Activated CD8-positive, alpha-beta memory T cell treated with anti-CD3 and anti-CD28 coated beads, Interleukin-2, amount 50 U/mL, for 1 hour (primary cell): ENCODE results near the gene TTC1.
"Not testable (repeated sequence)": the region's sequence is repeated elsewhere in the genome, so short reads cannot be mapped to it uniquely, and the experiment has no call there.

Source experiments
- DNase-seq: peaks from one replicate; pipeline ENCODE4 v3.0.0-alpha.2; 2020; ENCODE audit errors: extremely low read depth

Gene TTC1, protein sequence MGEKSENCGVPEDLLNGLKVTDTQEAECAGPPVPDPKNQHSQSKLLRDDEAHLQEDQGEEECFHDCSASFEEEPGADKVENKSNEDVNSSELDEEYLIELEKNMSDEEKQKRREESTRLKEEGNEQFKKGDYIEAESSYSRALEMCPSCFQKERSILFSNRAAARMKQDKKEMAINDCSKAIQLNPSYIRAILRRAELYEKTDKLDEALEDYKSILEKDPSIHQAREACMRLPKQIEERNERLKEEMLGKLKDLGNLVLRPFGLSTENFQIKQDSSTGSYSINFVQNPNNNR

DNA sequence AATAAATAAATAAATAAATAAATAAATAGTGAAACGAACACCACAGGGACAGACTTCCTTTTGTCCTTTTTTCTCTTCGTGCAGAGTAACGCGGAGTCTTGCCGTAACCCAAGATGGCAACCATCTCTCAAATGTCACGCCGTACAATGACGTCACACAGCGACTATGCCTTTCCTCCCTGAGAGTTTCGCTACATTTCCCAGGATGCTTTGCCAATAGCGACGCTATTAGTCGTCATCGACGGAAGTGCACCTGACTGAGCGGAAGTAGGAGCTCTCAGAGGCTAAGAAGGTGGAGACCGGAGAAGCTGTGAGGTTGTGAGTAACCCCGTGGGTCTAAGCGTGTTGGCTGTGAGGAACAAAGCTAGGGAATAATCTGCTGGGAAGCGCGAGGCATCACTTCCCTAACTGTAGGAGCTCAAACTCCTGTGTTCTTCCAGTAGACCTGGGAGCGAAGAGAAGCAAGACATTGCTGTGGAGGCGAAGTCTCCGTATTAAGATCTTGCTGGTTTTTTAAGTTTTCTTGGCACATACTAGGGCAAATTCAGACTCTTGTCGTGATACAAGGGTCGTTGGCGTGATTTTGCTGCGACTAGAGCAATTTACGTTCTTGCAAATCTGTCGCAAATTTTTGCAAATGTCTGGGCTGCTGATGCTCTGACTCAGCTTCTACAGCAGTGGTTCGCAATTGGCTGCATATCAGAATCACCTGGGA lies at the start of gene TTC1:
TTC1 (plus strand) TSS at position 263 of the 714 bp plus-strand sequence. CDS start 1,390 bp downstream, outside the sequence.
- peak; percentile 96 for DNase-seq

DNA sequence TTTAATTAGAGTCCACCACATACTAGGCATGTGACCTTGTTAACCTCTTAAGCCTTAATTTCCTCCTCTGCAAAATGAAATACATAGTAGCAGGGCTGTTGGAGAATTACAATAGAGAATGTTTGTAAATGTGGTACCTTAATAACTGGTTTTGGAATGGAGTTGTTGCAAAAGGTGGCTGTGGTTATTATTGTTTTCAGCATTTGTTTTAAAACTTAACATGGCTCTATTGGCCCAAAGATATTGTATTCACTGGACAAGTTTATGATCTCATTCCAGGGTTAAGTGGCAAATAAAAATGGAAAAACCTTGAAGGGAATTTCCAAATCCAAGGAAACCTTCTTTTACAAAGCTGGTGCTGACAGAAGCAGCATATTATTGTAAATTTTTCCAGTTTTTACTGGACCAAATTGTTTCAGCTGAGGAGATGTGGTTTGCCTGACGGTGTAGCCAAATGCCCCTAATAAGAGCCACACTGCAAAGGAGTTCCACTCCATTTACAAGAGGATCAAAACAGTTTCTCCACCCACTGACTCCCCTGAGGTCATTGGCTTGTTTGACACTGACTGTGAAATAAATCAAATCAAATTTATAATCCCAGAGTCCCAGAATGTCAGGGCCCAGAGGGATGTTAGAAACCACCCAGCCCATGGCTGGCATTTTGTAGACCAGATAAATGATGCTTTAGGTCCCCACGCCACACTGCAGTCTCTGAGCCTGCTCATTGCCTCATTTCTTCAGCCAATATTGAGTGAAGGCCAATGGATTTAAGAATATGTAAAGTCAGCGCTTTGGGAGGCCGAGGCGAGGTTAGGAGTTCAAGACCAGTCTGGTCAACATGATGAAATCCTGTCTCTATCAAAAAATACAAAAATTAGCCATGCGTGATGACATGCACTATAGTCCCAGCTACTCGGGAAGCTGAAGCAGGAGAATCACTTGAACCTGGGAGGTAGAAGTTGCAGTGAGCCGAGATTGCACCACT lies 47.5 kb upstream of the TTC1 start:
- DNase-seq, result no peak

DNA sequence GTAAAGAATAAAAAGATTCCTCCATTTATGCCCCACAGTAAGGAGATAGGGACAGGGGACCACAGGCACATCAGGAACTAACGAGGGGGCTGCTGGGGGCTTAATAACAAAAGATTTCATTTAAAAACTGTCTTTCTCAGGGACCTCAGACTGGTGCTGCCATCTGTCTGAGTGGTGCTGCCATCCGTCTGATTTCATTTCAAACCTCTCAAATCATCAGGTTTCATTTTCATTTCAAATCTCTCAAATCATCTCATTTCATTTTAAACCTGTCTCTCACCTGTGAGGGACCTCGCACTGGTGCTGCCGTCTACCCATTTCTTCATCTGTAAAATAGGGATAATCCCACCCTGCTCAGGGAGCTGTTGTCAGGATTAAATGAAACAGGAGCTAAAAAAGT lies 46.7 kb upstream of the TTC1 start:
- no peak for DNase-seq

DNA sequence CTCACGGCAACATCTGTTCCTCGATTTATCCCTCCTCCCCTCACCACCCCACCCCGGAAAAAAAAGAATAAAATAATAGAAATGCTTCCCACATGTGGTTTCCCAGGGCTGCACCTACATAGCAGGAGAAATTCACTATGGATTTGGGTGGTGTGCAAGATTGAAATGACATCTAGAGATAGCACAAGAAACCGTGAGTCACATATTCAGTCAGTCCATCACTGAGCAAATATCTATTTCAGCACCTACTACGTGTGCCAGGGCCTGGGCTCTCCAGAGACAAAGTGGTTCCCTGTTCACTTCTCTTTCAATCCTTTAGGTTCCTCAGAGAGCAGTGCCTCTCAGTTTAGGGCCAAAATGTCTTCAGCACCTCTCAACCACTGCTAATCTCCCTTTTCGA lies 45.0 kb upstream of the TTC1 start:
- no peak for DNase-seq

DNA sequence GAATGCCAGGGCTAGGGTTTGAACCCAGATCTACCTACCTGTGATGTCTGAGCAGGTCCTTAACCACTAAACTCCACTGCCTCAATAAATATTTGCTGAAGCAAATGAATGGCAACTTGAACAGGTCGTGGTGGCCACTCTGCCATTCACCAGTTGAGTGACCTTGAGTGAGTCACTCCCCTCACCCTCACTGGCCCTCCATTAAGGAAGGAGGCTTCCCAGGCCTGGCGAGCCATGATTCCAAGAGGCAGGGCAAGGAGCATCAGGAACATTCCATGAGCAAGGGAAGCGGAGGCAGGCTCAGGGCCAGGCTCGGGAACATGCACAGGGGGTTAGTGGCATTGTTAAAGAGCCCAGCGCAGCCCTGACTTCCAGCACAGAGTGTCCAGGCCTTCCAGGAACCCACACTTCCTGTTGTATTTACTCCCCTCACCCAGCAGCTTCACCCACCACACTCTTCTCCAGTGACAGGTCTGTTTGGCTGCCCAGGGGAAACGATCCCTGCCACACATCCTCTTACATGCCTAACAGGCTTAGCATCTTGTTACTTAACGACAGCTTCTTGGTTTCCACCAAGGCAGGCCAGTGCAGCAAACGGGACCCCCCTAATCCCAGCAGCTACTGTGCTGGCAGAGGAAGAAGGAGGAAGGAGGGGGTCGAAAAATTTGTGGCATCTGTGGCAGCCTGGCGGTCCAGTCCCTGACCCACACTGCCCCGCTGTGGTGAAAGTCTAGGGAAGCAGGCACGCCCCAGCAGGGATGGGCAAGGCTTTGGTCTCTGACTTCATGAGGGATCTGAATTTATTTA lies 43.7 kb upstream of the TTC1 start:
- DNase-seq, result no peak

DNA sequence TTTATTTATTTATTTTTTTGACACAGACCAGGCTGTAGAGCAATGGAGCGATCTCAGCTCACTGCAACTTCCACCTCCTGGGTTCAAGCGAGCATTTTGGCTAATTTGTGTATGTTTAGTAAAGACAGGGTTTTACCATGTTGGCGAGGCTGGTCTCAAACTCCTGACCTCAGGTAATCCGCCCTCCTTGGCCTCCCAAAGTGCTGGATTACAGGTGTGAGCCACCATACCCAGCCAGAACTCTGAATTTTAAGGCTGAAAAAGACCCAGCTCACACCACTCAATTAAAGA lies 43.2 kb upstream of the TTC1 start:
- DNase-seq, result not testable (repeated sequence)

DNA sequence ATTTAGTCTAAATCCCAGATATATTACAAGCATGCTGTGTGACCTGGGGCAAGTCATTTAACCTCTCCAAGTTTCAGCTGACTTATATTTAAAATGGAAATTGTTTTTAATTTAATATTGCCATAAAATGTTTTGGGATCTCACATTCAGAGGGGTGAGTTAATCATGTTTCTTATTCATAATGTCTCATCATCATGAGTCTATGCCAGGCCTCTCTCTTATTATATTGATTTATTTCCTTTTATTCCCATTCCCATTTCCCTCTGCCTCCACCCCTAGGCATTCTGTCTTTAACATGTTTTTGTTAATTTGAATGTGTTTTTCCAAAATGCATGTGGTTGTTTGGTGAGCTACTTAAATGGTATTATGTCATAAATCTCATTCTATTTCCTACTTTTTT lies 39.0 kb upstream of the TTC1 start:
- DNase-seq, result no peak

DNA sequence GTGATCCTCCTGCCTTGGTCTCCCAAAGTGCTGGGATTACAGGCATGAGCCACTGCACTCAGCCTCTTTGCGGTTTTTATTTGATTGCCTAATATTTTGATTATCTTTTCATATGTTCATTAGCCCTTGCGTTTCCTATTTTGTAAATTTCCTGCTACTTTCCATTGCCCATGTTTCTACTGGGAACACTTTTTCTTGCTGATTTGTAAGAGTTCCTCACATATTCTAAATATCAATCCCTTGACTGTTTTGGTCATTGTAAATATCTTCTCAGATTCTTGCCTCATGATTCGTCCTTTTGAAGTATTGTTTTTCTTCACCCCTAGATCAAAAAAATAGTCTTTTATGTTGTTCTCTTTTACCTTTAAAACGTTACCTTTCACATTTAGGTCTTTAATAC lies 37.9 kb upstream of the TTC1 start:
- DNase-seq, result no peak

DNA sequence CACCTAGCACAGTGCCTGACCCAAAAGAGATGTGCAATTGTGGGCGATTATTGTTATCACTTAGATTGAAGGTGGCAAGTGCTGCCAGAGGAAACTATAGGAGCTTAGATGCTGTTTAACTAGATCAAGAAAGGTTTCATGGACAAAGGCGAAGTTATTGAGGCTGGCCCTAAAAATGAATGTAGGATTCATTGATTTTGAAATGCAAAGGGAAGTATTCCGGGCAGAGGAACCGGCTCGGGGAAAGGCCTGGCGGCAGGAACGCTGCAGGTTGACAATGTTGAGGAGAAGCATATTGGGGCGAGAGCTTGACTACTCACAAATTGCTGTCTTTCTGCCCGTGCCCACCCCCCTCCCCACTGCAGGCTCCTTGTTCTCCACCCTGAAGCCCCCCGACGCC lies 37.4 kb upstream of the TTC1 start:
- no peak for DNase-seq

DNA sequence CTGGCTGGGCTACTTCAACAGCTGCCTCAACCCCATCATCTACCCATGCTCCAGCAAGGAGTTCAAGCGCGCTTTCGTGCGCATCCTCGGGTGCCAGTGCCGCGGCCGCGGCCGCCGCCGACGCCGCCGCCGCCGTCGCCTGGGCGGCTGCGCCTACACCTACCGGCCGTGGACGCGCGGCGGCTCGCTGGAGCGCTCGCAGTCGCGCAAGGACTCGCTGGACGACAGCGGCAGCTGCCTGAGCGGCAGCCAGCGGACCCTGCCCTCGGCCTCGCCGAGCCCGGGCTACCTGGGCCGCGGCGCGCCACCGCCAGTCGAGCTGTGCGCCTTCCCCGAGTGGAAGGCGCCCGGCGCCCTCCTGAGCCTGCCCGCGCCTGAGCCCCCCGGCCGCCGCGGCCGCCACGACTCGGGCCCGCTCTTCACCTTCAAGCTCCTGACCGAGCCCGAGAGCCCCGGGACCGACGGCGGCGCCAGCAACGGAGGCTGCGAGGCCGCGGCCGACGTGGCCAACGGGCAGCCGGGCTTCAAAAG lies 36.9 kb upstream of the TTC1 start:
- DNase-seq, result no peak

DNA sequence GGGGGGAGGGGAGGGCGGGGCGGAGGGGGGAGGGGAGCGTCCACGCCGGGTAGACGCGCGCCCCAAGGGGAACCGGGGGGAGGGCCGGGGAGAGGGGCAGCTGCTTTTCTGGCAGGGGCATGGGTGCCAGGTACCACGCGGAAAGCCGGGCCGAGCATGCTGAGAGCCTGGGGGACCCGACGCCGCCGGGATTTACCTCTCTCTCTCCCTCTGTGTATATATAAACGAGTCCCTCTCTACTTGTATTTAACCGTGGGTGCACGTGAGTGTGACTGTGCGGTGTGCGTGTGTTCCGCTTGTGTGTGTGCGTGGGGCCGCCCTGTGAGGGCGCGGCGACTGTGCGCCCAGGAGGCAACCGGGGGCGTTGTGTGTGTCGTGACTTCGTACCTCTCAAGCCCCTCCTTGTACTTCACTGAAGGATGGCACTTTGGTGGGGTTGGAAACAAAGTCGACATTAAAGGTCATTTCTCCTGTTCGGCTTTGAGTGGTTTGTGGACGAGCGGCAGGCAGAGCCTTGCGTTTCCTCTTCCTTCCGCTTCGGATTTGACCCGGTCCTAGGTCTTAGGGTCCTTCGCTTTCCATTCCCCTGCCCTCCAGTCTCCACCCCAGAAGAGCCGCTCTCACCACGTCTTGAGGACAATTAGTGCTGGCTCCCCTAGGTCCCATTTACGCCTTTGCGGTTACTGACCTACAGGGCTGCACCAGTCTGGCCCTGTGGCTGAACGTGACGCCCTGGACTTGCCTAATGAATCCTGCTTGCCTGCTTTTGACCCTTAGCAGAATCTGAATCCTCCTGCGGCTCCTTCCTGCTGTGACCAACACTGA lies 36.2 kb upstream of the TTC1 start:
- no peak for DNase-seq

DNA sequence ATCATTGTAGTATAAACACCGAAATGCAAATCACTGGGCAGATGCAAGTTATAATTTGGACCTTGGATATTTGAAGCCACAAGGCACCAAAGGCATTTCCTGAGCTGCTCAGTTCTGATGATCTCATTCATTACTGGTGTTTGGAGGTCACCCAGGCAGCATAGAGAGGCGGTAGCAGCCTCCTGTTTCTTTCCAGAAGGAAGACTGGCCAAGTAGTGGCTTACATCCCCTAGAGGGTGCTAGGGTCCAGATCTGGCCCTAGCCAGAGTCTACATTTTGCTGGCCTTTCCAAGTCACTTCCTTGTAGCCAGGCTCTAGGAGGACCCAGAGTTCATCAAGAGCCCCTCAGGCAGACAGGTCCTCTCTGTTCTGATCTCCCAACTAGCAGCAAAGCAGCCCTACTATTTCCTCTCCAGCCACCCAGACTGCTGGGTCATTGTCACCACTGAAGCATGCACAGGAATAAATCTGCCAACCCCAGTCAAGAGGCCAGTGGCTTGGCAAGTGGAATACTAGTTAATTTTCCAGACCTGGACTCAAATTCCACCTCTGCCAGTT lies 33.4 kb upstream of the TTC1 start:
- no peak for DNase-seq

DNA sequence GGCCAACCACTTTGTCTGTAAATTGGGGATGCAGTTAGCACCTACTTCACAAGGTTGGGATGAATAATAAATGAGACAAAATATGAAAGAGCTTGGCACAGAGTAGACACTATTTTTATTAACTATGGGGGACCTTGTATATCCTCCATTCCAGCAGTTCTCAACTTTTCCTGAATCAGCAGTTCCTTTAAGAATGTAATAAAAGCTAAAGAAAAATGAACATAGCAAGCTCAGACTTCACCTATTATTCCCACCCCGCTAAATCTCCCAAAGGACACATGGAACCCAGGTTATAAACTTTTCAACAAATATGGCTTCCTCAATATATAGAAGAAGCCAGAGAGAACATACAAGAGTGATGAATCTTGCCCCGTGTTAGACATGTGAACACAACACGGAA lies 32.0 kb upstream of the TTC1 start:
- no peak for DNase-seq

DNA sequence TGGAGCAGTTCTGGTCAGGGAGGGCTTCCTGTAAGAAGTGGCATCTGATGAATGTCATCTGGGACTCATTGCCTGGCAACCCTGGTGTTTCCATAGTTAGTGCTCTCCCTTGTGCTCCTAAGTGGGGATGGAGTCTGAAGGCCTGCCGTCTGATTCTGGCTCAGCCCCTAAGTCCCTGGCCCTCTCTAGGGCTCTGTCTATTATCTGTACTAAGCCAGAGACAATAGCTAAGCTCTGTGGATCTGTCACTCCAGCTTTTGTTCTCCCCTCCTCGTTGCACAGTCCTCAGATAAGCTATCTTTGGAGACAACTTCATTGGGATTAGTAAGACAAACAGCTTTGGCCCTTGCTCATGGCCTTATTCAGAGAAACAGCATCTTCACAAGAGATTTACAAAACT lies 30.6 kb upstream of the TTC1 start:
- no peak for DNase-seq

DNA sequence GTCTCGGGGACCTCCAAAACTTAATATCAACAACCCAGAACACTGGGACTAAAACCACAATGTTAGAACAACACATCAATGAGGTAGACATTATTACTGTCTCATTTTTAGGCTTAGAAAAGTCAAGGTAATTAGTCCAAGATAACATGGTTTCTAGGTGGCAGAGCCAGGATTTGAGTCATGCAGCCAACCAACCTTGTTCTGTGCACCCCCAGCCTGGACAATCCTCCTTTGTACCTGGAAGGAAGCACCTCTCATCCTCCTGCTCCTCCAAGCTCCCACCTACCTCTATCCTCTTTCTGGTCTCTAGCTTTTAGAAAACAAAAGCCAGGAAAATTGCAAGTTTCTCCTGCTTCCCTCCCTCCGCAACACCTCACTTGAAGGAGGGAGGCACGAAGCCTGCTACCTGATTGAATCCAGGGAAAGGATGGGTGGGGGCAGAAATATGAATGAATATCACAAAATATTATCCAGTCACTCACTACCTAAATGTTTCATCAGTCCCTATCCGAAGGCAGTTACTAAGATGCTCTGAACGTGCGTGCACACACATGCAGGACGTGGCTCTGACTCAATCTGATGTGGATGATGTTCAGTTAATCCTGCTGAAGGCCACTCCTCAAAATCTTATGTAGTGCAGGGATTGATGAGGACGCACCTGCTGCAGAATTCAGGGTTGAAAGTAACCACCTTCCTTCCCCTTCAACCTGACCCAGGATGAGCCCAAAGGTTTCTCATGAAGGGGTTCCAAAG lies 26.3 kb upstream of the TTC1 start:
- no peak for DNase-seq

DNA sequence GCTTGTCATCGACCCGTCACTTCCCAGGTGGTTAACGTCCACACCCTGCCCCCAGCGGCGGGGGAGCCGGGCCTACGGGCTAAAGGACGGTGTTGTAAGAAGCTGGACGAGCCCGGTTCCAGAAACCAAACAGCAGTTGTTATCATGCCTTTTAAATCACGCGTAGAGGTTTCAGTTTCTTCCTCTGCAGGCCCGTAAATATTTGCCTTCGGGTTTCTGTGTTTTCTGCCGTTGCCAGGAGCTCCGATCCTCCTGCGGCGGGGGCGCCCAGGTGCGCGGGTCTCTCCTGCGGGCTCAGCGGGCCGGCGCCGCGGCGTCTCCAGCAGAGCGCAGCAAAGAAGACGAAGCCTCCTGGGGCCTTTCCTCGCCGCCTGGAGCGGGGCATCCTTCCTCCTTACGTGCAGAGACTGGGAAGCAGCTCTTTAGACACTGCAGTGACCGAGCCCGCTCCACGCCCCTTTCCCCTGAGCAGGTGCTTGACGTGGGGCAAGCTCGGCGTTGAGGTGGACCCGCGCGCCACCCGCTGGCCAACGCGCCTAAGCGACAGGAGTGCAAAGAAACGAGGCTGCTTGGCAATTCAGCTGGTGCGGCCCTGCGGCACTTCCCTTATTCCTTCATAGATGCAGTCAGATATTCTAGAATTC lies 21.8 kb upstream of the TTC1 start:
- peak; percentile 40 for DNase-seq

DNA sequence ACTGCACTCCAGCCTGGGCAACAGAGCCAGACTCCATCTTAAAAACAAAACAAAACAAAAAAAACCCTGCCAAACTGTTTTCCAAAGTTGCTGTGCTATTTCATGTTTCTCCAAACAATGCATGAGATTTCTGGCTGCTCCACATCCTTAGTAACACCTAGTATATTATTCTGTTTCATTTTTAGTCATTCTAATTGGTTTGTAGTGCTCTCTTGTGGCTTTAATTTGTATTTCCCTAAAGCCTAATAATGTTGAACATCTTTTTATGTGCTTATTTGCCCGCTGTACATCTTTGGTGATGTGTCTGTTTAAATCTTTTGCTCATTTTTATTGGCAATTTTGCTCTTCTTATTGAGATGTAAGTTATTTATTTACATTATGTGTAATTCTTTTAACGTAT lies 18.4 kb upstream of the TTC1 start:
- no peak for DNase-seq

DNA sequence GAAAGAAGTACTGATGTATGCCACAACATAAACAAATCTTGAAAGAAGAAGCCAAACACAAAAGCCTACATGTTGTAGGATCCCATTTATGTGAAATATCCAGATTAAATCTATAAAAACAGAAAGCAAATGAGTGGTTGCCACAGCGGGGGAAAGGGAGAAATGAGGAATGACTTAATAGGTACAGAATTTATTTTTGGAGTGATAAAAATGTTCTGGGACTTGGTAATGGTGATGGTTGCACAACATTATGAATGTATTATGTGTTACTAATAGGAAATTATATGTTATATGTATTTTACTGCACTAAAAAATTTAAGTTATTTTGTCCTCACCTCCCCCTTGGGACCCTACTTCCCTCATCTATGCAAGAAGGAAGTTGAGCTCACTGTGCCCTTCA lies 16.4 kb upstream of the TTC1 start:
- no peak for DNase-seq

DNA sequence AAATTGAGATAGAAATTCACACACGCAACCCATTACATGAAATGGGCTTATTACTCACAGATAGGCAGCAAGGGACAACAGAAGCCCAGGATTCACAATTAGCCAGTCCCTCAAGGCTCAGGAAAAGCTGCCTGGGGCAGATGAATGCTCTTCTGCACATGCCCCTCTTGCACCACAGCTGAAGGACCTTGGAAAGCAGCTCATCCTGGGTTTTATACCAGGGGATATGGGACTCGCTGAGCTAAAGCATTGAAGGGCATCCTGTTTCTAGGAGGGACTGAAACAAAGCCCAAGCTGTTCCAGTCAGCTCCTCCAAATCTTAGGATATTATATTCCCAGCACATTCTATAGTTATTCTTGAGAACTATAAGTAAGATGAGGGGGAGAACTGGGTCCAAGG lies 15.7 kb upstream of the TTC1 start:
- DNase-seq, result no peak
